Measurements from ENCODE around the gene PRXL2C. TPM values are rescaled to one million over a fixed set of nuclear protein-coding genes. Genes with fewer than 3 reads are reported as not detected.
"Not testable (repeated sequence)": the region's sequence is repeated elsewhere in the genome, so short reads cannot be mapped to it uniquely, and the experiment has no call there.

PRXL2C gene
- total and polyA plus RNA-seq, 2 of the 13 experiments (the other 11 are each of a cell fraction or from before 2014, with no cell fraction given) = 11.0 to 13.2 TPM

GRCh38 chr9:96673786-96674185 lies 18.7 kb upstream of the PRXL2C start:
- H3K27ac ChIP-seq (ENCODE audit: extremely low read length, insufficient read depth, low read length); BruUV-seq (replicated peaks); H3K27me3 ChIP-seq (ENCODE audit: control insufficient read depth in 1 of 2, insufficient read depth in 2 of 2, low read length in 2 of 2); intact Hi-C loops (cut with micrococcal nuclease; ENCODE audit: unreplicated experiment); H3K4me3 ChIP-seq (replicated peaks in 1 of 3; ENCODE audit: insufficient read depth in 1 of 3, low read depth in 2 of 3, low read length in 3 of 3); H3K36me3 ChIP-seq (replicated peaks in 1 of 2; ENCODE audit: control insufficient read depth in 1 of 2, insufficient read depth in 2 of 2, low read length in 2 of 2); H4K20me1 ChIP-seq (ENCODE audit: insufficient read depth, low read length); H2AFZ ChIP-seq (ENCODE audit: low read length); DNase-seq (ENCODE audit: low spot score); FAIRE-seq; CTCF ChIA-PET (ENCODE audit: low intra/inter-chr PET ratio, low total read pairs); ATAC-seq; H3K4me2 ChIP-seq (ENCODE audit: low read depth, low read length); H3K4me1 ChIP-seq (ENCODE audit: insufficient read depth, low read length); H3K9me3 ChIP-seq (ENCODE audit: low read length); H3K9ac ChIP-seq (ENCODE audit: insufficient read depth, low read depth, low read length); POLR2A ChIA-PET; H3K79me2 ChIP-seq (ENCODE audit: insufficient read depth, low read length): not testable (repeated sequence)
- in situ Hi-C loops (cut with HindIII; ENCODE audit: extremely low pct_ligation_motif_present, low pct_unique_long_range_greater_than_20kb) = loop anchor here (25.0 kb wide), 1 partner anchor 336 kb away; no protein-coding TSS in a partner anchor
- WGBS (ENCODE audit: low lambda C conversion rate) = 79% methylated on average over 2 of the region's 4 CpGs
- TF ChIP-seq NFYB (CRISPR knock-in tag; IDR thresholded peaks at IDR 0.05) = peak; percentile 17; the same call in 1 of the 2 replicates

- no peaks in the 10 kb centered on the region for H4K20me1 ChIP-seq (ENCODE audit: insufficient read depth, low read length)
- H3K4me1 ChIP-seq (ENCODE audit: insufficient read depth, low read length) = peaks cover 35% of the 10 kb centered on the region
- CTCF ChIA-PET (ENCODE audit: low intra/inter-chr PET ratio, low total read pairs) = no interaction called here
- H3K4me2 ChIP-seq (ENCODE audit: low read depth, low read length) = peak overlapping the region; percentile 73
- H3K9me3 ChIP-seq (ENCODE audit: low read length) = no peaks in the 10 kb centered on the region
- no peaks in the 10 kb centered on the region for H3K36me3 ChIP-seq (replicated peaks in 1 of 2; ENCODE audit: control insufficient read depth in 1 of 2, insufficient read depth in 2 of 2, low read length in 2 of 2)
- BruUV-seq (replicated peaks) = no TSS peak
- peak; percentile 66 for ATAC-seq
- peak overlapping the region; percentile 70 for H2AFZ ChIP-seq (ENCODE audit: low read length)
- H3K27me3 ChIP-seq (ENCODE audit: control insufficient read depth in 1 of 2, insufficient read depth in 2 of 2, low read length in 2 of 2) = no peaks in the 10 kb centered on the region
- no peak overlapping the region for H3K27ac ChIP-seq (ENCODE audit: extremely low read length, insufficient read depth, low read length)
- peak overlapping the region; percentile 40 to 64 (median 45); a peak in 5 of 6 replicates for H3K4me3 ChIP-seq (replicated peaks in 1 of 3; ENCODE audit: insufficient read depth in 1 of 3, low read depth in 2 of 3, low read length in 3 of 3)
- in situ Hi-C loops (cut with HindIII; ENCODE audit: extremely low pct_ligation_motif_present, low pct_unique_long_range_greater_than_20kb) = loop anchor here (25.0 kb wide), 1 partner anchor 332 kb away; no protein-coding TSS in a partner anchor
- POLR2A ChIA-PET = no interaction called here
- WGBS (ENCODE audit: low lambda C conversion rate) = 17% methylated on average over 11 of the region's 20 CpGs
- intact Hi-C loops (cut with micrococcal nuclease; ENCODE audit: unreplicated experiment) = no loop called here
- peak overlapping the region; percentile 12; the same call in 1 of the 2 replicates for H3K9ac ChIP-seq (ENCODE audit: insufficient read depth, low read depth, low read length)
- DNase-seq (ENCODE audit: low spot score) = no peak
- H3K79me2 ChIP-seq (ENCODE audit: insufficient read depth, low read length) = no peaks in the 10 kb centered on the region
- FAIRE-seq = peak; percentile 26
- TF ChIP-seq SRSF1 (optimal IDR thresholded peaks at IDR 0.05; ENCODE audit: low read depth, low read length) = no peak
- 0 out of 2 replicates have a peak, but pooled peaks have one; percentile 8 for TF ChIP-seq NR2F6 (IDR thresholded peaks at IDR 0.05)
- TF ChIP-seq NR2F6 (CRISPR knock-in tag; IDR thresholded peaks at IDR 0.05) = no peak
- TF ChIP-seq MTF1 (CRISPR knock-in tag; IDR thresholded peaks at IDR 0.05) = no peak
- peak; percentile 72; the same call in 1 of the 2 replicates for TF ChIP-seq ZSCAN22 (CRISPR knock-in tag; IDR thresholded peaks at IDR 0.05)
- TF ChIP-seq HNF4A (CRISPR knock-in tag; IDR thresholded peaks at IDR 0.05) = 0 out of 2 replicates have a peak, but pooled peaks have one; percentile 21
- peak; percentile 8; the same call in 1 of the 2 replicates for TF ChIP-seq HNF4G (IDR thresholded peaks at IDR 0.05; ENCODE audit: borderline replicate concordance, low read depth, low read length)
- TF ChIP-seq HNF4G (CRISPR knock-in tag; IDR thresholded peaks at IDR 0.05; ENCODE audit: borderline replicate concordance, low read depth) = no peak
- TF ChIP-seq ZSCAN25 (CRISPR knock-in tag; IDR thresholded peaks at IDR 0.05) = no peak
- TF ChIP-seq ZNF687 (CRISPR knock-in tag; IDR thresholded peaks at IDR 0.05) = peak; percentile 52
These were observed 13.9 kb upstream of the PRXL2C start for GRCh38 chr9:96668868-96669534.
